Sigmoid colon (tissue), 7 donors: ENCODE results near the gene PRAMEF2. TPM values are rescaled to one million over a fixed set of nuclear protein-coding genes. Genes with fewer than 3 reads are reported as not detected.
"Not testable (repeated sequence)": the region's sequence is repeated elsewhere in the genome, so short reads cannot be mapped to it uniquely, and the experiment has no call there.

Source experiments
- DNase-seq: peaks from one replicate; pipeline ENCODE4 v3.0.0-alpha.2; 2019
- H3K27ac ChIP-seq, 4 donors: fragments of 200-600 bp; sonication (generic); one replicate each; pipeline ENCODE4 v1.5.1; 2016 to 2019; ENCODE audit warnings: mild to moderate bottlenecking in 1 of 4
- H3K27me3 ChIP-seq, 3 donors: fragments of 200-600 bp; sonication (generic); one replicate each; pipeline ENCODE4 v1.5.1; 2019; ENCODE audit warnings: mild to moderate bottlenecking in 1 of 3
- H3K36me3 ChIP-seq, 4 donors: fragments of 200-600 bp; sonication (generic); one replicate each; pipeline ENCODE4 v1.5.1; 2016 to 2019
- H3K4me1 ChIP-seq, 4 donors: fragments of 200-600 bp; sonication (generic); one replicate each; pipeline ENCODE4 v1.5.1; 2017 to 2019
- H3K4me3 ChIP-seq, 4 donors: fragments of 200-600 bp; sonication (generic); one replicate each; pipeline ENCODE4 v1.5.1; 2017 to 2019; ENCODE audit warnings: mild to moderate bottlenecking in 2 of 4, moderate library complexity in 1 of 4
- H3K9me3 ChIP-seq, 4 donors: fragments of 200-600 bp in 3 of 4; sonication (generic) in 3 of 4; one replicate each; pipeline versions ENCODE4 v1.5.1 to v1.6.1; 2013 to 2019
- EP300 ChIP-seq, 4 donors: sonication (generic); formaldehyde crosslinking; IDR thresholded peaks; one replicate each; pipeline ENCODE4 v1.6.1; 2017; ENCODE audit warnings: antibody characterized with exemption in 4 of 4
- POLR2A ChIP-seq, 2 donors: fragments of 450-650 bp; IDR thresholded peaks; one replicate each; pipeline ENCODE4 v1.6.1; 2016; ENCODE audit warnings: antibody characterized with exemption in 2 of 2, mild to moderate bottlenecking in 2 of 2, moderate library complexity in 2 of 2
- POLR2AphosphoS5 ChIP-seq, 4 donors: sonication (generic); formaldehyde crosslinking; IDR thresholded peaks; one replicate each; pipeline ENCODE4 v1.6.1; 2017; ENCODE audit warnings: antibody characterized with exemption in 4 of 4
- WGBS, 2 donors: extraction: QIAGEN DNeasy Blood & Tissue Kit; methylation state at CpG; one replicate each; pipeline ENCODE4 v1.1.7; 2013; 5-methylcytosine and 5-hydroxymethylcytosine counted together
- intact Hi-C: fragments of 100-400 bp; cut with DNase I; formaldehyde crosslinking; loops from one replicate; pipeline ENCODE4 v1.15.1; 2023
- polyA plus RNA-seq, 3 donors: library from polyadenylated mRNA; stranded (reverse); fragments of 200-250 nt; gene quantifications; one replicate each; pipeline ENCODE4 v1.2.3, GENCODE V29; 2013
- total RNA-seq, 4 donors: library from RNA; depleted of rRNA; stranded (reverse); fragments of >200 nt; gene quantifications; one replicate each; pipeline ENCODE4 v1.1.0, GENCODE V29; 2016
- TF ChIP-seq, protein P1 (sequence below), 4 experiments: fragments of 450-650 bp in 3 of 4; fragments of 200-600 bp in 1 of 4; IDR thresholded peaks; one replicate each; pipeline ENCODE4 v1.5.1; 2016 to 2019; ENCODE audit warnings: antibody characterized with exemption in 4 of 4, mild to moderate bottlenecking in 3 of 4, moderate library complexity in 2 of 4
- donor health status: healthy with polysubstance abuse.
- donor health status: Bipolar disorder and iron deficiency.
- donor health status: healthy.

Gene PRAMEF2
- total and polyA plus RNA-seq, 7 donors, result not detected

DNA sequence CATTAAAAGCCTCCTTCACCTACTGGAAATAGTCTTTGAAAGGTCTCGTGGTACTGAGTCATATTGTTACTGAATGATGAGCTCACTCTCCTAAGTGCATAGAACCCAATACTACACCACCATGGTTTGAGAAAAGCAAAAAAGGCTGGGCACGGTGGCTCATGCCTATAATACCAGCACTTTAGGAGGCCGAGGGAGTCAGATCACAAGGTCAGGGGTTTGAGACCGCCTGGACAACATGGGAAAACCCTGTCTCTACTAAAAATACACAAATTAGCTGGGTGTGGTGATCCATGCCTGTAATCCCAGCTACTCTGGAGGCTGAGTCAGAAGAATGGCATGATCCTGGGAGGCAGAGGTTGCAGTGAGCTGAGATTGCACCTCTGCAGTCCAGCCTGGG is 5.1 kb upstream of the PRAMEF2 start:
- DNase-seq, result no peak
- Histone ChIP-seq H3K36me3 (no peaks in the 10 kb centered on the region), H3K4me1 (no peaks in the 10 kb centered on the region), H3K27ac (no peak overlapping the region), H3K4me3 (no peak overlapping the region), H3K9me3 (no peaks in the 10 kb centered on the region), H3K27me3 (no peaks in the 10 kb centered on the region)
- 68 to 72% methylated on average over 4 of the region's 4 CpGs for WGBS, 2 donors
- TF ChIP-seq, protein P1, sequence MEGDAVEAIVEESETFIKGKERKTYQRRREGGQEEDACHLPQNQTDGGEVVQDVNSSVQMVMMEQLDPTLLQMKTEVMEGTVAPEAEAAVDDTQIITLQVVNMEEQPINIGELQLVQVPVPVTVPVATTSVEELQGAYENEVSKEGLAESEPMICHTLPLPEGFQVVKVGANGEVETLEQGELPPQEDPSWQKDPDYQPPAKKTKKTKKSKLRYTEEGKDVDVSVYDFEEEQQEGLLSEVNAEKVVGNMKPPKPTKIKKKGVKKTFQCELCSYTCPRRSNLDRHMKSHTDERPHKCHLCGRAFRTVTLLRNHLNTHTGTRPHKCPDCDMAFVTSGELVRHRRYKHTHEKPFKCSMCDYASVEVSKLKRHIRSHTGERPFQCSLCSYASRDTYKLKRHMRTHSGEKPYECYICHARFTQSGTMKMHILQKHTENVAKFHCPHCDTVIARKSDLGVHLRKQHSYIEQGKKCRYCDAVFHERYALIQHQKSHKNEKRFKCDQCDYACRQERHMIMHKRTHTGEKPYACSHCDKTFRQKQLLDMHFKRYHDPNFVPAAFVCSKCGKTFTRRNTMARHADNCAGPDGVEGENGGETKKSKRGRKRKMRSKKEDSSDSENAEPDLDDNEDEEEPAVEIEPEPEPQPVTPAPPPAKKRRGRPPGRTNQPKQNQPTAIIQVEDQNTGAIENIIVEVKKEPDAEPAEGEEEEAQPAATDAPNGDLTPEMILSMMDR (IDR thresholded peaks at IDR 0.05), result no peak
- no peak for TF ChIP-seq EP300 (IDR thresholded peaks at IDR 0.05)
- TF ChIP-seq POLR2A (IDR thresholded peaks at IDR 0.05), result no peak
- TF ChIP-seq POLR2AphosphoS5 (IDR thresholded peaks at IDR 0.05), result no peak
- intact Hi-C loops, result no loop called here

DNA sequence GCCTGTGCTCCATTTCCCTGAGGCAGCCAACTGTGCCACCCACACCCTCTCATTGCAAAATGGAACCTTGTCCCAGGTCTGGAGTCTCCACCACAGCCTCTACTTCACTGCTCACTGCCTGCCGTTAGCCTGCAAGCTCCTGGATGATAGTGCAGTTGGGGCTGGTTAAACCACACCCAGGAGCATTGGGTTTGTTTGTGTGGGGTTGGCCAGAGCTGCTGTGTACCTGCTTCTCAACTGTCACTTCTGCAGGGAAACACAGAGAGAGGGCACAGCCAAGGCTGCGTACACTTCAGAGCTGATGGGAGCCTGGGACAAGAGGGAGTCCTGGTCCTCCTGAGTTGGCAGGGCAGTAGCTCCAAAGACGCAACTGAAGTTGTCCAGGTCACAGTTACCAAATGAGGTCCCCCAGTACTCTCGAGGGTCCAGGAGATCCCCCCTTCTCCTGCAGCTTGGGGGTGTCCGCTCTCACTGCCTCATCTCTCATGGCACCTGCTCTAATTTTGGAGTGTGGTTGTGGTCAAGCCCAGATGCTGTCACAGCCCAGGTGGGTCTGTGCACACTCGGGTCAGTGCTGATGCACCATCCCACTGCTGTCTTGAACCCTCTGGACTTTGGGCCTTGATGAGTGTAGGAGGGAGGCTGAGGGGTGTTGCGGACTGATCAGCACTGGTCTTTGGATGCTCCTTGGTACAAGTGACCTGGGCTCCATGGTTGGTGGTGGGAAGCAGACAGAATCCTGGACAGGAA is 6.4 kb downstream of the PRAMEF2 start:
- 78 to 84% methylated on average over 5 of the region's 7 CpGs for WGBS, 2 donors
- H3K27me3 ChIP-seq, H3K4me3 ChIP-seq, DNase-seq, intact Hi-C loops, H3K27ac ChIP-seq, H3K4me1 ChIP-seq, H3K9me3 ChIP-seq, H3K36me3 ChIP-seq: not testable (repeated sequence)

GRCh38 chr1:12878453-12878852 is 21.6 kb downstream of the PRAMEF2 start:
- intact Hi-C loops, H3K36me3 ChIP-seq, H3K4me1 ChIP-seq, H3K9me3 ChIP-seq, H3K27me3 ChIP-seq, H3K27ac ChIP-seq, DNase-seq, H3K4me3 ChIP-seq: not testable (repeated sequence)
- WGBS, 2 donors, result 86 to 87% methylated on average over 3 of the region's 4 CpGs

DNA sequence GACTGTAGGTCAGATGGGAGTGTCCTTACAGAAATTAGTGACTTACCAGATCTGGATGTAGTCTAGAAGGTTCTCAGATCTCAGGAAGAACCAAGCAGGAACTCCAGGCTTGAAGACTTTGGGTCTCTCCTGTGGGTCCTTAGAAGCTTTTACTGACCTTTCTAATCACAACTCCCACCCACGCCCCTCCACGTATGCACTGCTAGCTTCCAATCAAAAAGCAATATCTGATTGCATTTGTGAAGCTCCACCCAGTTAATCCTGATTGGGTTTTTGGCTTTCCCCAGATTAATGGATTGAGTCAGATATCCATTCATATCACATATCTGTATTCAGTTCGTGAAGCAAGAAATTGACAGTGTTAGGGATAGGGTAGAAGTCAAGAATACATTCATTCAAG is 29.2 kb downstream of the PRAMEF2 start, which contains the start of gene PRAMEF4:
PRAMEF4 (minus strand) TSS at position 101 of the 400 bp plus-strand sequence. CDS start 2,807 bp downstream, outside the sequence.
- H3K36me3 ChIP-seq, H3K4me1 ChIP-seq, intact Hi-C loops, H3K27ac ChIP-seq, H3K9me3 ChIP-seq, DNase-seq, H3K4me3 ChIP-seq, H3K27me3 ChIP-seq: not testable (repeated sequence)
- WGBS, 2 donors, result 54 to 87% methylated on average over 3 of the region's 3 CpGs

DNA sequence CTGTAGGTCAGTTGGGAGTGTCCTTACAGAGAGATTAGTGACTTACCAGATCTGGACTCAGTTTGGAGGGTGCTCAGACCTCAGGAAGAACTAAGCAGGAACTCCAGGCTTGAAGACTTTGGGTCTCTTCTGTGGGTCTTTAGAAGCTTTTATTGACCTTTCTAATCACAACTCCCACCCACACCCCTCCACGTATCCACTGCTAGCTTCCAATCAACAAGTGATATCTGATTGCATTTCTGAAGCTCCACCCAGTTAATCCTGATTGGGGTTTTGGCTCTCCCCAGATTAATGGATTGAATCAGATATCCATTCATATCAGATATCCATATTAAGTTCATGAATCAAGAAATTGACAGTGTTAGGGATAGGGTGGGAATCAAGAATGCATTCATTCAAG is 41.3 kb downstream of the PRAMEF2 start, which contains the start of gene PRAMEF10:
PRAMEF10 (minus strand) TSS at position 101 of the 400 bp plus-strand sequence. CDS start 2,423 bp downstream, outside the sequence.
- H3K27me3 ChIP-seq, H3K27ac ChIP-seq, H3K4me1 ChIP-seq, H3K9me3 ChIP-seq, intact Hi-C loops, H3K4me3 ChIP-seq, DNase-seq, H3K36me3 ChIP-seq: not testable (repeated sequence)
- WGBS, 2 donors, result 60% methylated on average over 1 of the region's 1 CpG; no CpG with 5 or more reads in 1 of the 2 donors

DNA sequence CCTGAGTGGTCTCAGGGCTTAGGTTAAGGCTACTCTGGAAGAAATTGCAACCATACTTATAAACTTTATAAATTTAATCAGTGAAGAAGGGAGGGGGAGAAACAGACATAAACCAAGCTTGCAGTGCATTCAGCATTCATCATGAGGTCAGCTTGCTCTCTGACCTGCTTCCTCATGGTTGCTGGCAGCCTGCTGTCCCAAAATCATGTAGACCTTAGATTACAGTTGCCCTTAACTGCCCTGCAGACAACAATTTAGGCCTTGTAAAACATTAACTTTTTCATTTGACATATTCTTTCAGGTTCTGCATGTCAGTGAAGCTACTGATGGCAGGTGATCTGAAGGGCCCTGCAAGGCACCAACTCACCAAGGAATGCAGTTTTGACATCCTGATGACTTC is 42.3 kb downstream of the PRAMEF2 start:
- H3K4me1 ChIP-seq, H3K4me3 ChIP-seq, H3K36me3 ChIP-seq, H3K27ac ChIP-seq, intact Hi-C loops, H3K9me3 ChIP-seq, H3K27me3 ChIP-seq, DNase-seq: not testable (repeated sequence)

GRCh38 chr1:12903793-12904572 is 47.1 kb downstream of the PRAMEF2 start:
- 69 to 79% methylated on average over 4 of the region's 5 CpGs for WGBS, 2 donors
- DNase-seq, H3K9me3 ChIP-seq, H3K36me3 ChIP-seq, H3K27me3 ChIP-seq, H3K4me1 ChIP-seq, intact Hi-C loops, H3K4me3 ChIP-seq, H3K27ac ChIP-seq: not testable (repeated sequence)

Other genes starting within 250 kb of the PRAMEF2 start
- 100 to 1,000 TPM in 1 of 4 donors, 10 to 100 TPM in 3; 47.1 to 102 (median 73.1) TPM for gene DHRS3, start 238.9 kb upstream of the PRAMEF2 start, total RNA-seq
- gene DHRS3, start 238.9 kb upstream of the PRAMEF2 start, polyA plus RNA-seq, result 10 to 100 TPM; 34.8 to 47.9 (median 36.5) TPM
- not detected for gene AADACL4, start 213.0 kb upstream of the PRAMEF2 start, total RNA-seq
- gene AADACL4, start 213.0 kb upstream of the PRAMEF2 start, polyA plus RNA-seq, result under 1 TPM in 1 of 3 donors, not detected in 2; 0.04 TPM
- gene AADACL3, start 141.0 kb upstream of the PRAMEF2 start, total RNA-seq, result not detected
- gene AADACL3, start 141.0 kb upstream of the PRAMEF2 start, polyA plus RNA-seq, result not detected
- gene CFAP107, start 110.9 kb upstream of the PRAMEF2 start, total RNA-seq, result not detected
- gene CFAP107, start 110.9 kb upstream of the PRAMEF2 start, polyA plus RNA-seq, result under 1 TPM in 1 of 3 donors, not detected in 2; under 0.01 TPM
- not detected for gene PRAMEF12, start 83.3 kb upstream of the PRAMEF2 start, total RNA-seq
- gene PRAMEF12, start 83.3 kb upstream of the PRAMEF2 start, polyA plus RNA-seq, result not detected
- gene PRAMEF1, start 65.7 kb upstream of the PRAMEF2 start, total RNA-seq, result not detected
- not detected for gene PRAMEF1, start 65.7 kb upstream of the PRAMEF2 start, polyA plus RNA-seq
- not detected for gene PRAMEF11, start 25.7 kb upstream of the PRAMEF2 start, total RNA-seq
- gene PRAMEF11, start 25.7 kb upstream of the PRAMEF2 start, polyA plus RNA-seq, result not detected
- gene HNRNPCL1, start 8.4 kb upstream of the PRAMEF2 start, total RNA-seq, result not detected
- not detected for gene HNRNPCL1, start 8.4 kb upstream of the PRAMEF2 start, polyA plus RNA-seq
- gene PRAMEF4, start 29.1 kb downstream of the PRAMEF2 start, total RNA-seq, result not detected
- not detected for gene PRAMEF4, start 29.1 kb downstream of the PRAMEF2 start, polyA plus RNA-seq
- not detected for gene PRAMEF10, start 41.2 kb downstream of the PRAMEF2 start, total RNA-seq
- not detected for gene PRAMEF10, start 41.2 kb downstream of the PRAMEF2 start, polyA plus RNA-seq
- gene PRAMEF7, start 59.5 kb downstream of the PRAMEF2 start, total RNA-seq, result not detected
- gene PRAMEF7, start 59.5 kb downstream of the PRAMEF2 start, polyA plus RNA-seq, result not detected
- gene PRAMEF6, start 90.5 kb downstream of the PRAMEF2 start, total RNA-seq, result not detected
- gene PRAMEF6, start 90.5 kb downstream of the PRAMEF2 start, polyA plus RNA-seq, result not detected
- gene PRAMEF27, start 199.5 kb downstream of the PRAMEF2 start, total RNA-seq, result not detected
- gene PRAMEF27, start 199.5 kb downstream of the PRAMEF2 start, polyA plus RNA-seq, result not detected
- gene HNRNPCL3, start 203.7 kb downstream of the PRAMEF2 start, total RNA-seq, result not detected
- not detected for gene HNRNPCL3, start 203.7 kb downstream of the PRAMEF2 start, polyA plus RNA-seq
- not detected for gene PRAMEF25, start 213.7 kb downstream of the PRAMEF2 start, total RNA-seq
- gene PRAMEF25, start 213.7 kb downstream of the PRAMEF2 start, polyA plus RNA-seq, result not detected